Heart right ventricle (tissue), 16 donors: ENCODE results near the gene THSD4. TPM values are rescaled to one million over a fixed set of nuclear protein-coding genes. Genes with fewer than 3 reads are reported as not detected.

Experiments
- ATAC-seq, 8 donors: fragments of 200-7000 bp; cut with Tn5 transposase; one replicate each; pipeline ENCODE4 v1.9.1; 2020; ENCODE audit warnings: mild to moderate bottlenecking in 8 of 8, moderate library complexity in 8 of 8, moderate number of reproducible peaks in 1 of 8
- DNase-seq, 2 donors: peaks; one replicate each; pipeline ENCODE4 v3.0.0-alpha.2; 2020
- H3K27ac ChIP-seq, 10 donors: fragments of 200-600 bp; sonication (generic) in 2 of 10; one replicate each; pipeline versions ENCODE4 v1.5.0 to v1.8.0; 2020 to 2022; ENCODE audit warnings: mild to moderate bottlenecking in 3 of 10
- H3K27me3 ChIP-seq, 7 donors: fragments of 200-600 bp; one replicate each; pipeline ENCODE4 v1.8.0; 2021 to 2022; ENCODE audit warnings: mild to moderate bottlenecking in 2 of 7
- H3K36me3 ChIP-seq, 9 donors: fragments of 200-600 bp; sonication (generic) in 1 of 9; one replicate each; pipeline versions ENCODE4 v1.5.0 to v1.8.0; 2020 to 2022; ENCODE audit warnings: mild to moderate bottlenecking in 2 of 9
- H3K4me1 ChIP-seq, 9 donors: fragments of 200-600 bp; sonication (generic) in 1 of 9; one replicate each; pipeline versions ENCODE4 v1.5.0 to v1.8.0; 2020 to 2022; ENCODE audit warnings: mild to moderate bottlenecking in 4 of 9
- H3K4me3 ChIP-seq, 10 donors: fragments of 200-600 bp; sonication (generic) in 2 of 10; one replicate each; pipeline versions ENCODE4 v1.5.0 to v1.8.0; 2020 to 2022; ENCODE audit warnings: mild to moderate bottlenecking in 7 of 10, moderate library complexity in 2 of 10
- H3K9me3 ChIP-seq, 11 donors: fragments of 200-600 bp in 10 of 11; sonication (generic) in 2 of 11; one replicate each; pipeline versions ENCODE4 v1.5.0 to v1.8.0; 2013 to 2022; ENCODE audit warnings: mild to moderate bottlenecking in 2 of 11, control low read depth in 1 of 11, moderate library complexity in 1 of 11
- WGBS, 2 donors: extraction: QIAGEN DNeasy Blood & Tissue Kit; methylation state at CpG; one replicate each; pipeline ENCODE4 v1.1.7; 2013; ENCODE audit warnings: inconsistent platforms in 1 of 2; 5-methylcytosine and 5-hydroxymethylcytosine counted together
- intact Hi-C, 10 donors: fragments of 100-400 bp; cut with DNase I; formaldehyde crosslinking; loops; one replicate each; pipeline versions ENCODE4 v1.11.1 to v1.14.2; 2022
- polyA plus RNA-seq, 2 donors: library from polyadenylated mRNA; stranded (reverse); fragments of 200-250 nt; gene quantifications; one replicate each; pipeline ENCODE4 v1.2.3, GENCODE V29; 2013
- total RNA-seq, 10 donors: library from RNA; stranded (reverse); fragmentation: NEBNext Ultra II Directional in 3 of 10; extraction: Animal tissue kit (Norgen Biotek cat#: 25700) in 3 of 10; gene quantifications; one replicate each; pipeline versions ENCODE4 v1.2.1 to v1.2.4, GENCODE V29; 2021 to 2023
- TF ChIP-seq, protein P1 (sequence below), 9 donors: fragments of 200-600 bp; sonication (generic) in 2 of 9; IDR thresholded peaks; one replicate each; pipeline versions ENCODE4 v1.5.0 to v1.8.0; 2021 to 2022; ENCODE audit warnings: antibody characterized with exemption in 9 of 9, mild to moderate bottlenecking in 5 of 9, moderate library complexity in 1 of 9
- donor health status: Arrhythmogenic right ventricular cardiomyopathy.
- donor health status: ischemic (EF 13 %, LVEDD 7.1; RV severe dilation, severe dysfunction).
- donor health status: healthy with polysubstance abuse.
- donor health status: DM: no; HTN: yes; CAD: no.
- donor health status: DM: no; HTN: no; CAD: no.
- donor health status: ischemic (EF 25% LVEDD 6.9; RV normal size, moderate dysfunction).
- donor health status: ischemic (EF 25% LVEDD 5.7; RV mildly dilated, moderate dysfunction).
- donor health status: healthy.
- donor health status: DM: yes; HTN: yes; CAD: no.
- donor health status: Ischemic cardiomyopathy.
- donor health status: ischemic (EF 35%, LVEDD 5.7; RV mildly dilated, moderate dysfunction).
- donor health status: nonischemic (EF 11% LVEDD 7.7; RV severe dilation, severe dysfunction).
- donor health status: DM: yes; HTN: yes; CAD: no.
- donor health status: PGD.
- donor health status: ischemic (EF 29% LVEDD 5.4; RV normal size, mild dysfunction).
- donor health status: nonischemic (EF 23%, LVEDD 6.1; RV moderate dilation, normal function).

THSD4 gene
- total and polyA plus RNA-seq, 12 donors = 20.8 to 212 (median 139) TPM

DNA sequence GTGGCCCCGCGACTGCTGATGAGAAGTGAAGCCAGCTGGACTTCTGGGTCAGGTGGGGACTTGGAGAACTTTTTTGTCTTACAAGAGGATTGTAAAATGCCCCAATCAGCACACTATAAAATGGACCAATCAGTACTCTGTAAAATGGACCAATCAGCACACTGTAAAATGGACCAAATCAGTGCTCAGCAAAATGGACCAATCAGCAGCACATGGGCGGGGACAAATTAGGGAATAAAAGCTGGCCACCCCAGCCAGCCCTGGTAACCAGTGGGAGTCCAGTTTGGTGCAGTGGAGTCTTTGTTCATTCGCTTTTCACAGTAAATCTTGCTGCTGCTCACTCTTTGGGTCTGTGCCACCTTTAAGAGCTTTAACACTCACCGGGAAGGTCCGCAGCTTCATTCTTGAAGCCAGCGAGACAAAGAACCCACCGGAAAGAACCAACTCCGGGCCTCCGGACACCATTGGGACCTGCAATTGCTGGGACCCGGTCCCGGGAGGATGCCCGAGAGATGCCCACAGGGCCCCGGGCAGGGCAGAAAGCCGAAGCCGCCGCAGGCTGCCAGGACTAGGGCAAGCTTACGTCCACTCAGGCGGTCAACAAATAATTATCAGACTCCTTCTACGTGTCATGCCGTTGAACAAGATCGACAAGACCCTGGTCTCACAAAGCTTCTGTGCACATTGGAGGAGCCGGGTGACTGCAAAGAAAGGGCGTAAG, 686.8 kb downstream of the THSD4 start:
- Histone ChIP-seq H3K27ac (no peak overlapping the region), H3K9me3 (no peaks in the 10 kb centered on the region), H3K36me3 (no peaks in the 10 kb centered on the region), H3K4me1 (peaks cover 0 to 12% (median 5%) of the 10 kb centered on the region in 9 donors), H3K4me3 (no peak overlapping the region), H3K27me3 (peaks cover 0 to 4% (median 0%) of the 10 kb centered on the region in 7 donors)
- ATAC-seq (no peak), DNase-seq (no peak)
- 95% methylated on average over 24 of the region's 24 CpGs for WGBS, 2 donors
- intact Hi-C loops = loop anchor here in 9 of 10 donors (1.0 to 10.0 kb wide), 14 partner anchors 49 to 687 kb away; partner anchors contain the start of gene THSD4 (in 1 of the 9)
- TF ChIP-seq, protein P1, sequence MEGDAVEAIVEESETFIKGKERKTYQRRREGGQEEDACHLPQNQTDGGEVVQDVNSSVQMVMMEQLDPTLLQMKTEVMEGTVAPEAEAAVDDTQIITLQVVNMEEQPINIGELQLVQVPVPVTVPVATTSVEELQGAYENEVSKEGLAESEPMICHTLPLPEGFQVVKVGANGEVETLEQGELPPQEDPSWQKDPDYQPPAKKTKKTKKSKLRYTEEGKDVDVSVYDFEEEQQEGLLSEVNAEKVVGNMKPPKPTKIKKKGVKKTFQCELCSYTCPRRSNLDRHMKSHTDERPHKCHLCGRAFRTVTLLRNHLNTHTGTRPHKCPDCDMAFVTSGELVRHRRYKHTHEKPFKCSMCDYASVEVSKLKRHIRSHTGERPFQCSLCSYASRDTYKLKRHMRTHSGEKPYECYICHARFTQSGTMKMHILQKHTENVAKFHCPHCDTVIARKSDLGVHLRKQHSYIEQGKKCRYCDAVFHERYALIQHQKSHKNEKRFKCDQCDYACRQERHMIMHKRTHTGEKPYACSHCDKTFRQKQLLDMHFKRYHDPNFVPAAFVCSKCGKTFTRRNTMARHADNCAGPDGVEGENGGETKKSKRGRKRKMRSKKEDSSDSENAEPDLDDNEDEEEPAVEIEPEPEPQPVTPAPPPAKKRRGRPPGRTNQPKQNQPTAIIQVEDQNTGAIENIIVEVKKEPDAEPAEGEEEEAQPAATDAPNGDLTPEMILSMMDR (IDR thresholded peaks at IDR 0.05) = no peak

DNA sequence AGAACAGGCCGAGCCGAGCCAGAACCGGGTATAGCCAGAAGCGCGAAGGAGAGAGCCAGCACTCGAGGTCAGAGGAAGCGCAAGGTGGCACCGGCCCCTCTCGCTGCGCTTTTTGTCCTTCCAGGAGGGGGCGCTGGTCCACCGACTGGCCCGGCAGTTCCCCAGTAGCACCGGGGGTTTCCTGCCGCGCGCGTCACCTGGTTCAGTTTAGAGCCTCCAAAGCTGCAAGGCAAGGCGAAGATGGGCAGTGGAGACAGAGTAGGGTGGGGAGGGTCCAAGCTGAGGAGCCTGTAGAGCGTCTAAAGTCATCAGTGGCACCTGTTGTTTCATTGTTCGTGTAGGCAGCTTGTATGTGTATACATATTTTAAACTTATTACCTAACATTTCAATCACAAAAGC, 687.5 kb downstream of the THSD4 start:
- ATAC-seq (no peak), DNase-seq (no peak)
- TF ChIP-seq, protein P1 (IDR thresholded peaks at IDR 0.05) = peak in 7 of 9 donors; percentile 9 to 49 (median 29)
- intact Hi-C loops = loop anchor here in 7 of 10 donors (2.0 to 10.0 kb wide), 10 partner anchors 55 to 688 kb away; partner anchors contain the start of gene THSD4 (in 1 of the 7)
- Histone ChIP-seq H3K27me3 (peaks cover 0 to 4% (median 0%) of the 10 kb centered on the region in 7 donors), H3K36me3 (no peaks in the 10 kb centered on the region), H3K4me3 (no peak overlapping the region), H3K4me1 (peaks cover 0 to 18% (median 10%) of the 10 kb centered on the region in 9 donors), H3K27ac (no peak overlapping the region), H3K9me3 (no peaks in the 10 kb centered on the region)
- WGBS, 2 donors = 62 to 66% methylated on average over 21 of the region's 21 CpGs

DNA sequence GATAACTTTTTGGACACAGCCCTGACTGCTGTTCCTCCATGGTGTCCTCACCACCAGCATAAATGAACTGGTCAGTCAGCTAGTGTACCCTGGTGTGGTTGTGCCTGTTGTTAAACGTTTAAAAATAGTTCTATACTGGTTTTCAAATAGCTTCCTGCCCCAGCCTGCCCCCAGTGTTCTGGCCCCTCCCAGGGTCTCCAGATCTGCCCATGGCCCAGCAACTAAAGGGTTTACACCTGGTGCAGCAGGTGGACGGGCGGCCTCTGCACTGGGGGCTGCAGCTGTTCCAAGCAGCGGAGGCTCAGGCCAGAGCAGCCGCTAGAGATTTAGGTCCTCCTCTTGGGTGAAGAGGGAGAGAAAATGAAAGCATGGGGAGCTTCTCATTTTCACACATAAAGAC, 689.0 kb downstream of the THSD4 start:
- Histone ChIP-seq H3K36me3 (no peaks in the 10 kb centered on the region), H3K9me3 (no peaks in the 10 kb centered on the region), H3K4me1 (peaks cover 0 to 27% (median 17%) of the 10 kb centered on the region in 9 donors), H3K27me3 (peaks cover 0 to 4% (median 0%) of the 10 kb centered on the region in 7 donors), H3K27ac (no peak overlapping the region), H3K4me3 (no peak overlapping the region)
- intact Hi-C loops = loop anchor here in 7 of 10 donors (5.0 to 10.0 kb wide), 9 partner anchors 57 to 689 kb away; partner anchors contain the start of gene THSD4 (in 1 of the 7)
- TF ChIP-seq, protein P1 (IDR thresholded peaks at IDR 0.05) = no peak
- 55 to 61% methylated on average over 5 of the region's 5 CpGs for WGBS, 2 donors
- ATAC-seq (no peak), DNase-seq (no peak)

DNA sequence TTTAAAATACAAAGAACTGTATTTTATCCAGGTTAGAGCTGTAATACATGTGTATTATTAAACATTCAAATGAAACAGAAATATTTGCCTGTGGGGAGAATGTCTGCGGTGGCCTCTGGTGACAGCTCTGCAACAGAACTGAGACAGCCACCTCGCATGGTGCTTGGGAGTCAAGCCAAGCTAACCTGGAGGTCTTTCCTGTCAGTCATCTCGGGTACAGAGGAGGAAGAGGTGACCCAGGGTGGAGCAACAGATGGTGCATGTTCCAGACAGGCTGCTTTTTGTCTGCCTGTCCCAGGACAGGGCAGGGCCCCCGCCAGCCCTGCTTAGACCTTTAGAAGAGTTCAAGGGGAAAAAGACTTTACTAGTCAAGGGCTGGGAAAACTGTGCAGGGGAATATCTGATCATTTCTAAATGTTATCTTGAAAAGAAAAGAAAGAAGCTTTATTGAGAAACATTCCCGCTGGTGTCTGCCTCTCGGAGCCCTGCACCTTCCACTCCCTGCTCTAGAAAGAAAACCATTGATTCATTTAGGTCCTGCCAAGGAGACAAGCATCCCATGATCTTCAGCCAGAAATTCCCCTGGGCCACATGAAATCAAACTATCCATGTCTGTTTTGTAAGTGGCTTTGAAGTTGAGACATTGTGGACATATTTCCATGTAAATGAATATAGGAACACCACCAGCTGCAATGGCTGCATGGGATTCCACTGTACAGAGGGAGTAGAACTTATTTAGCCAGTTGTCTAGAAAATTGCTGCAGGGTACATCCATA, 689.6 kb downstream of the THSD4 start:
- WGBS, 2 donors = 48 to 56% methylated on average over 6 of the region's 6 CpGs
- no peaks in the 10 kb centered on the region for H3K9me3 ChIP-seq
- H3K36me3 ChIP-seq = no peaks in the 10 kb centered on the region
- no peak overlapping the region for H3K4me3 ChIP-seq
- H3K4me1 ChIP-seq = peaks cover 0 to 27% (median 17%) of the 10 kb centered on the region in 9 donors
- intact Hi-C loops = loop anchor here in 7 of 10 donors (5.0 to 10.0 kb wide), 9 partner anchors 58 to 690 kb away; partner anchors contain the start of gene THSD4 (in 1 of the 7)
- ATAC-seq (peak in 1 of 8 donors; percentile 9), DNase-seq (no peak)
- H3K27ac ChIP-seq = no peak overlapping the region
- TF ChIP-seq, protein P1 (IDR thresholded peaks at IDR 0.05) = no peak
- H3K27me3 ChIP-seq = peaks cover 0 to 4% (median 0%) of the 10 kb centered on the region in 7 donors
